GM12872 (cell line): ENCODE measurements around the gene ISOC1.

Experiments
- CTCF ChIP-seq: IDR thresholded peaks from 3 replicates; pipeline ENCODE4 v1.5.1; 2011; ENCODE audit warnings: low read depth, mild to moderate bottlenecking, low read length, moderate library complexity; ENCODE audit not compliant: insufficient read depth

The ISOC1 gene

GRCh38 chr5:129077433-129078075, 17.0 kb upstream of the ISOC1 start:
- no peak for TF ChIP-seq CTCF

- TF ChIP-seq CTCF: no peak
Measured at GRCh38 chr5:129078247-129078646, 16.3 kb upstream of the ISOC1 start.

GRCh38 chr5:129078660-129079059, 15.9 kb upstream of the ISOC1 start:
- TF ChIP-seq CTCF: no peak

GRCh38 chr5:129079496-129079895, 15.1 kb upstream of the ISOC1 start:
- TF ChIP-seq CTCF: no peak

- TF ChIP-seq CTCF: no peak
Measured at GRCh38 chr5:129080766-129081165, 13.8 kb upstream of the ISOC1 start.

GRCh38 chr5:129082225-129083136, 12.1 kb upstream of the ISOC1 start:
- no peak for TF ChIP-seq CTCF

GRCh38 chr5:129094924-129095899, 663 bp downstream of the ISOC1 start:
- no peak for TF ChIP-seq CTCF
